NOMO-1 treated with dmso at 0.1 percent for 144 hours (cell line): ENCODE data around the gene LGR4.
A peak's percentile ranks its signal among the peaks of the same experiment; 100 is the strongest.

ENCODE experiments used
- DNase-seq: peaks from one replicate; lab custom pipeline; 2025; ENCODE audit not compliant: unreplicated experiment; lab: John Stamatoyannopoulos, UW

Gene LGR4

GRCh38 chr11:27485930-27486773 lies 13.6 kb upstream of the LGR4 start:
- no peak for DNase-seq

DNA sequence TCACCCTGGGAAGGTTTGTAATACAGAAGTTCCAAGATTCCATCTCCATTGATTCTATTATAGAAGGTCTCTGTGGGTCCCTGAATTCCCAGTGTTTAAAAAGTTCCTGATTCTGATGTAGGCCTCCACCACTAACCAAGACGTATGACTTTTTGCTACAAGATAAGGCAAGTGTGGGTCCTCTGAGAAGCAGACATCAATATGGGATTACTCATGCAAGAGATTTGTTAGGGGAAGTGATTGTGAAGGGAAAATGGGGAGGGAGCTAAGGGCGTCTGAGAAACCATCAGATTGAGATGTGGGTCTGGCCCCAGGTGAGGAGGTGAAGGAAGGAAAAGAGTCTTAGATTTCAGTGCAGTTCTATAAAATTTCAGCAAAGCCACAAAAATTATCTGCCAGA lies 10.2 kb upstream of the LGR4 start:
- no peak for DNase-seq

DNA sequence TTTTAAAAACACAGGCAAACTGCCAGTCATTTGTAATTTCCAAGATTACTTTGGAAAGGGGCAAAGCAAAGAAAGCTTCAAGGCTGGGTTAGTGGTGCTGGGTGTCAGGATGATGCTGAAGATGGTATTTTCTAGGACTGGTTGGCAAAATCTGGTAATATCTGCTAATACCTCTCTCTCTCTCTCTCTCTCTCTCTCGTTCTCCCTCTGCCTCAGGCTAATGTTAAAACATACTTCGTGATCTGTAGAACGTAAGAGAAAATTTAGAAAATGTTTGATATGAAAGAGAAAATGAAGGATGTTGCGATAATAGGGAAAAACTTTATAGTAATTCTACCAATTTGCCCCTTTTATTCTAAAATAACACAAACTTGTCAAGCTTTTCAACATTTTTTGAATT lies 9.4 kb upstream of the LGR4 start:
- DNase-seq, result no peak

DNA sequence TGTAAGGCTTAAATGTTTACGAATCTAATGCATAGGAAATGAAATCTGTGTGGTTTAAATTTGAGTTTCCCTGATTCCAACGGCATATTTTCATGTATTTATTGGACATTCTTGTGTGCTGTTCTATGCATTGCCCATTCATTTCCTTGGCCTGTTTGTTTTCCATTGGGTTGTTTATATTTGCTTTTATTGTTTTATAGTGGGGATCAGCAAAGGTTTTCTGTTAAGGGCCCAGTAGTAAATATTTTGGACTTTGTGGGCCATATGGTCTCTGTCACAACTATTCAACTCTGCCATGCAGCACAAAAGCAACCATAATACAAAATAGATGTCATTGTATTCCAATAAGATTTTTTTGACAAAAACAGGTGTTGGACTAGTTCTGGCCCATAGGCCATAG lies 5.2 kb upstream of the LGR4 start:
- DNase-seq, result no peak

- no peak for DNase-seq
Measured at GRCh38 chr11:27477243-27477642, 4.7 kb upstream of the LGR4 start.

- no peak for DNase-seq
Measured at GRCh38 chr11:27475622-27476021, 3.0 kb upstream of the LGR4 start.

DNA sequence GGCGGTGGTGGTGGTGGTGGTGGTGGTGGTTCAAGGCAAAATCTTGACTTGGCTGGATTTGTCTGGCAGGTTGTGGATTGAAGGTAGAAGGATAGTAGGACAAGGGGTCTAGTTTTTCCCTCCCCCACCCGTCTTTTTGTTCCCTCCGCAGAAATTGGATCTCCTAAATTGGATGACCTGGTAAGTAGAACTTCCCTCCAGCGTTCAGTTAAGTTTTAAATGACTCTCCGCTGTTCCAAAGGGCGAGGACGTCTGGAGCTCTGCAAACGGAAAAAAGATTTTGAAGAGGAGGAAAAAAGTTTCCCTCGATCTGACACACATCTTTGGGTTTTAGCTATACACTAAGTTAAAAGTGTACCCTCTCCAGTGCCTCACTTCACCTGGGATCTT lies 422 bp upstream of the LGR4 start:
- no peak for DNase-seq

DNA sequence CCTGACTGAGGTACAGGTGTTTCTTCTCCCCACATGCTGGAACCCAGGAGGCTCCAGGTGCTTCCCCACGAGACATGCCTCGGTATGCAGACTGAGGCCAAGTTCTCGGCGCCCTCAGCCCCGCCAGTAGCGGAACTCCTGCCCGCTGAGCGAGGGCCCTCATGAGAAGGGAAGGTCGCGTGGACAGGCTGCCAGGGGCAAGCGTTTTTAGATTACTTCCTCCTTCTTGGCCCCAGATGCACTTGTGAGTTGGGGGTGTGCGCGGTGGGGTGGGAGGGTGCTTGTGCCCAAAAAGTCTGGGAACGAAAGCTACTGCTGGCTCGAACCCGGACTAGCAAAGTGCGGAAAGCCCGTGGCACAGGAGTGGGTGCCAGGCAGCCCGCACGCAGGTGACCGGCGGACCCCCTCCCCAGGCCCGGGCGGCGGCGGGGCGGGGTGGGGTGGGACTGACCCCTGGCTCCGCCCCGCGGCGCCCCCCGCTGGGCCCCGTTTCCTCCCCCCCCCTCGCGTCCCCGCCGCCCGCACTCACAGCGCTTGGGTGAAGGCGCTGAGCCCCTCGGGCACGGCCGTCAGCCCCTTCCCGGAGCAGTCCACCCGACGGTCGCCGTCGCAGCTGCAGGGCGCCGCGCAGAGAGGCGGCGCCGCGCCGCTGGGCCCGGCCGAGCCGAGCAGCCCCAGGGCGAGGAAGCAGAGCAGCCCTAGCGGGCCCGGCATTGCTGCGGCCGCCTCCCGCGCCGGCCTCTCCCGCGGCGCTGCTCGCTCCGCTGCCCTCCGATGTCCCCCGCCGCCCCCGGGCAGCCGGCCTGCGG lies 797 bp downstream of the LGR4 start:
- DNase-seq, result peak; percentile 21

DNA sequence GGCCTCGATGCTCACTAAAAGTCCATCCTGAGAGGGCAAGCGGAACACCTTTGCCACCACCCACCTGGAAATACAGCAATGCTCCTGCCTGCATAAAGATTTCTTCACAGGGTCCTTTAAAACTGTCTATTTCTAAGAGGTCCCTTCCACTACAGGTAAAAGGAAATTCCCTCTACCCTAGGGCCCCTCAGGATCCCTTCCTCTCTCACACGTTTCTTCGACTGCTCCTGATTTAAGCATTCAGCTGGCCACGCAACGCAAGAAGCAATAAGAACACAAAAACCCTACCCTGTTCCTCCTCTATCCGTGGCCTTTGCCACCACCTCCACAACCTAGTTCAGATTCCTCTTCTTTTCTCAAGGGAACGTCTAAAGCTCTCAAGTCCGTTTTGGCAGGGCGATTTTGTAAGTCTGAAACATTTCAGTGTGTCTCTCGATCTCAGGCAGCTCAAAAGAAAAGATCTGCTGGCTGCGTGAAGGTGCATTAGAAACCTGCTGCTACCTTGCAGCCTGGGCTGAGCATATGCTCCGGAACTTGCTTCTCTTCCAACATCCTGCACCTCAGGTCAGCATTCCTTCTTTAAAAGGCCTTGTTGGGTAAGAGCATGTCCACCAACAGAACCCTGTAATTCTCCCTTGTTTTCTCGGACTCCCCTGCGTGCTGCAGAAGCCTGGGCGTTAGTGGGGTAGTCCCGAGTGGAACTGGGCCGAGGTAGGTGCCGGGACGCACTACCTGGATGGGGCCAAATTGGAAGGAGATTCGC lies 1.6 kb downstream of the LGR4 start:
- no peak for DNase-seq

GRCh38 chr11:27470166-27470565 lies 2.4 kb downstream of the LGR4 start:
- DNase-seq, result no peak

DNA sequence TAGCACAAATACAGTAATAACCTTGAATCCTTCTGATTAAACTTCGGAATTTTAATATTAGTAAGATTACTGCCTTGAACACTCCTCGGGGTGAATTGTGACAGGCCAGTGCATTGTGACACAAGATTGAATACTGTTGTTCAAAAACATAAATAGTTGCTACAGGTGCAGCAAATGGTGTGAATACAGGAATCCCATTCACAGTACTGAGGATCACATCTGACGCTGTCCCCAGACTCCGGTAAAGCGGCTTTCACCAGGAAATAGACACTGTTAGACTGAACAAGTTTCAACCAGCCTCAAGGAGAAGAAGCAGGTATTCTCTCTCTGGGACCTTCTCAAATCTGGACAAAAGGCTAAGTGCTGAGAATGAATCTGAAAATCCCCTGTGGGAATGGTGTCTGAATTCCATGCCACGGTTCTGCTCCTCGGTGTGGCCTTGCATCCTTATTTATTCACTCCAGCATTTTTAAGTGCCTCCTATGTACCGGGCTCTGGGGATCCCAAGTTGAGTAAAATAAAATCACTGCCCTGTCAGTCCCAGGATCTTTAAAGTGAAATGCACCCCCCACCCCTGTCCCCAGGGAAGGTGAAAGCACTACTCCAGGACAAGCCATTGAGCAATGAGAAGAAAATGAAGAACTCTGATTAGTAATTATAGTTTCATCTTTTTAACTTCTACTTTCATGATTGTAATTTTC lies 3.4 kb downstream of the LGR4 start:
- DNase-seq, result no peak

DNA sequence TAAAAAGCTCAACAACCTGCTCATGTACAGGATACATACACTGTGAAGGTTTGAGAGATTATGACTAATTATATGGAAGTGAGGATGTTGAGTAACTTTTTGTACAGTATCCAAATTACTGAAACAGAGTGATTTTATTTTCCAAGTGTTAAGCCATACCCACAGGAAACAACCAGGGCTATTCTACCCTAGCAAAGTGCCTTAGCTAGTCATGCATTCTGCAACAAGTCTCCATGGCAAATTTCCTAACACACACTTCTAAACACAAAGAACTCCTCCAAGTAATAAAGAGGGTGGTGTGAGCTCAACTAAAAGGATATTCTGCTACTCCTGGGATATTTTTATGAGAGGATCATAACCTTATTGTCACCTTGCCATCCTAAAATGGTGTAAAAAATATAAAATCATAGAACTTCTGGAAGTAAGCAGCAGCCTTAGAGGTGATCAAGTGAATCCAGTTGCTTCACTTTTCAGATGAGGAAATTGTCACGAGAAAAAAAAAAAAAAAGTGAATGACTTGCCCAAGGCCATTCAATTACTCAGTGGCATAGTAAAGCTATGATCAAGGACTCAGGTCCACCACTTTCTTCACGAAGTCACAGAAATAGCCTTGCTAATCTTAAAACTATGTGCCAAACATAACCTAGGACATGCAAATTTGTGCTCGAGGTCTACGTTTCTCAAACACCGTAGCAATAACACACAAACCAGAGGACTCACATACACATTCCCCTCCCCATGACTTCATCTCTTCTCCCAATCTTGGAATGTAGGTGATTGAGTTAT lies 4.2 kb downstream of the LGR4 start:
- DNase-seq, result no peak

GRCh38 chr11:27467181-27467913 lies 5.2 kb downstream of the LGR4 start:
- no peak for DNase-seq

GRCh38 chr11:27466363-27466762 lies 6.2 kb downstream of the LGR4 start:
- no peak for DNase-seq

GRCh38 chr11:27465629-27466028 lies 7.0 kb downstream of the LGR4 start:
- no peak for DNase-seq

- DNase-seq, result no peak
Measured at GRCh38 chr11:27464909-27465308, 7.7 kb downstream of the LGR4 start.

DNA sequence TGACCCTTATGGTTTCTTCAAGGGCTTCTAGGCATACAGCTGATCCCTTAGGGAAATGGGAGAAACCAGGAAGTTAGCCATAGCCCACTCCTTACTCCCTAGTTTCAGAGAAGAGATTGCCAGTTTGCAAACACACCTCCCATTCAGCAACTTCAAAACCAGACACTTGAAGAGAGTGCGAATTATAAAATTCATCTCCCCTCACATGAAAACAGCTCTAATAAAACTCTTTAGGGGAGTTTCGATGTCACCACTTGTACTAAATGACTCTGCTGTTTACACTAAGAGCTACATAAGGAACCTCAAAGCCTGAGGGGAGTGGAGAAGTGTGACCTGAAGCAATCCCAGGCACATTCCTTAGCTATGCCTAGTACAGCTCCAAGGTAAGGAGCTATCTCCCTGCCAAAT lies 8.3 kb downstream of the LGR4 start:
- DNase-seq, result no peak

DNA sequence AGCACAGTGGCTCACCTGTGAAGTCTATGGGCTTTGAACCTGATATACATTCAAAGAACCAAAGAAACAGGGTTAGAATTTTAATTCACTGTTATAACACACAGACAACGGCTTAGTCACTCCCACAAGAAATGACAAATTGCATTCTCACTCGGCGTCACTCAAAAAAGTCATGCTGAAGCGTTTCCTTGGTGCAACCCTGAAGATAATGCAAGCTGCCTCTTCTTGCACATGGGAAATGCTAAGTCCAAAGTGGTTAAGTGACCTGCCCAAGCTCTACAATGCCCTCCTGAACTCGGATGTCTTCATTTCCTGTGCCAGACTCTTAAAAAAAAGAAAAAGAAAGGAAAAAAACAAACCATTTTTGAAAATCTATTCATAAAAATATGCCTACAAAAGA lies 10.0 kb downstream of the LGR4 start:
- no peak for DNase-seq

GRCh38 chr11:27460158-27460978 lies 12.2 kb downstream of the LGR4 start:
- DNase-seq, result no peak
